HCT116 (cell line): ENCODE results near the gene CDC42BPA. TPM values are rescaled to one million over a fixed set of nuclear protein-coding genes. Genes with fewer than 3 reads are reported as not detected.

ENCODE experiments used
- ATAC-seq: fragments of 200-7000 bp; cut with Tn5 transposase; 2 replicates; pipeline ENCODE4 v1.9.1; 2020; ENCODE audit warnings: mild to moderate bottlenecking, moderate library complexity
- BruUV-seq: library from RNA; stranded (reverse); fragments of 400-500 nt; replicated peaks from 2 replicates; lab custom pipeline; 2021; lab: Mats Ljungman, UMichigan
- CTCF ChIA-PET: fragments of 300-600 bp; sonication (Branson Sonifier 250); formaldehyde crosslinking; loops from one replicate; lab custom pipeline; 2021; ENCODE audit warnings: antibody characterized with exemption; lab: Charles Lee
- POLR2A ChIA-PET: fragments of 300-600, 350-600 bp; sonication (Branson Sonifier 250); formaldehyde crosslinking; loops from one replicate; lab custom pipeline; 2021; ENCODE audit warnings: antibody characterized with exemption; lab: Charles Lee
- RAD21 ChIA-PET, 2 experiments: fragments of 300-600 bp; sonication (Branson Sonifier 250); formaldehyde crosslinking; loops; one replicate each; lab custom pipeline; 2023; ENCODE audit warnings: low total read pairs in 2 of 2; ENCODE audit not compliant: uncharacterized antibody in 2 of 2, unreplicated experiment in 2 of 2, low non-redundant PET in 1 of 2; lab: Charles Lee
- DNase-seq: peaks from one replicate; pipeline ENCODE4 v3.0.0-alpha.2; 2010; ENCODE audit warnings: low read depth, low spot score
- H2AFZ ChIP-seq: fragments of 200-600 bp; shearing (Covaris generic), sonication (generic); 2 replicates; pipeline ENCODE4 v1.6.1; 2017; ENCODE audit warnings: low read depth, mixed run types, mixed read lengths, antibody characterized with exemption, low read length; ENCODE audit not compliant: poor library complexity, severe bottlenecking
- H3K27ac ChIP-seq: 2 replicates; pipeline ENCODE4 v1.5.1; 2012; ENCODE audit warnings: low read depth, low read length
- H3K27me3 ChIP-seq: fragments of 200-600 bp; sonication (generic); 2 replicates; pipeline ENCODE4 v1.6.1; 2016; ENCODE audit warnings: mixed run types, low read length, mixed read lengths; ENCODE audit not compliant: insufficient read depth
- H3K36me3 ChIP-seq, 2 experiments: fragments of 200-500 bp in 1 of 2; fragments of 200-600 bp in 1 of 2; sonication (Bioruptor generic) in 1 of 2; sonication (generic) in 1 of 2; 2 replicates each; pipeline versions ENCODE4 v1.5.1 to v1.6.1; 2014 to 2016; ENCODE audit warnings: low read length in 2 of 2, inconsistent platforms in 1 of 2, mixed read lengths in 1 of 2, mixed run types in 1 of 2; ENCODE audit not compliant: insufficient read depth in 2 of 2, control insufficient read depth in 1 of 2
- H3K4me1 ChIP-seq, 2 experiments: fragments of 200-600 bp in 1 of 2; sonication (generic) in 1 of 2; 2 replicates each; pipeline versions ENCODE4 v1.5.1 to v1.6.1; 2012 to 2017; ENCODE audit warnings: low read length in 2 of 2, inconsistent platforms in 1 of 2, mild to moderate bottlenecking in 1 of 2, mixed read lengths in 1 of 2, mixed run types in 1 of 2, moderate library complexity in 1 of 2; ENCODE audit not compliant: insufficient read depth in 2 of 2, control insufficient read depth in 1 of 2
- H3K4me2 ChIP-seq: fragments of 200-600 bp; sonication (generic); 2 replicates; pipeline ENCODE4 v1.6.1; 2017; ENCODE audit warnings: mixed run types, low read length, mixed read lengths
- H3K4me3 ChIP-seq, 2 experiments: fragments of 200-600 bp in 1 of 2; sonication (generic) in 1 of 2; replicated peaks in 1 of 2; 2 replicates each; pipeline ENCODE4 v1.5.1; 2011 to 2016; ENCODE audit warnings: low read length in 2 of 2, control low read depth in 1 of 2, low read depth in 1 of 2, mild to moderate bottlenecking in 1 of 2, mixed read lengths in 1 of 2, mixed run types in 1 of 2
- H3K79me2 ChIP-seq: fragments of 200-600 bp; sonication (generic); 2 replicates; pipeline ENCODE4 v1.6.1; 2017; ENCODE audit warnings: mild to moderate bottlenecking, mixed run types, low read length, moderate library complexity, mixed read lengths; ENCODE audit not compliant: insufficient read depth
- H3K9ac ChIP-seq: fragments of 200-600 bp; sonication (generic); 2 replicates; pipeline ENCODE4 v1.6.1; 2016; ENCODE audit warnings: low read length, mixed read lengths
- H3K9me2 ChIP-seq: fragments of 200-600 bp; sonication (generic), shearing (Covaris generic); 2 replicates; pipeline ENCODE4 v1.6.1; 2017; ENCODE audit warnings: mixed run types, mild to moderate bottlenecking, moderate library complexity; ENCODE audit not compliant: insufficient read depth
- H3K9me3 ChIP-seq, 2 experiments: fragments of 200-500 bp in 1 of 2; fragments of 200-600 bp in 1 of 2; sonication (Bioruptor generic) in 1 of 2; sonication (generic) in 1 of 2; 2 replicates each; pipeline ENCODE4 v1.6.1; 2014 to 2017; ENCODE audit warnings: low read length in 2 of 2, mixed read lengths in 2 of 2, inconsistent platforms in 1 of 2, low read depth in 1 of 2, mild to moderate bottlenecking in 1 of 2, mixed run types in 1 of 2, moderate library complexity in 1 of 2; ENCODE audit not compliant: control insufficient read depth in 1 of 2, insufficient read depth in 1 of 2
- H4K20me1 ChIP-seq: fragments of 200-600 bp; sonication (generic), shearing (Covaris generic); 2 replicates; pipeline ENCODE4 v1.6.1; 2017; ENCODE audit warnings: mixed run types, mild to moderate bottlenecking, moderate library complexity; ENCODE audit not compliant: insufficient read depth
- CBX3 ChIP-seq: IDR thresholded peaks from 2 replicates; pipeline ENCODE4 v1.6.1; 2012; ENCODE audit warnings: low read depth
- CEBPB ChIP-seq: IDR thresholded peaks from 2 replicates; pipeline ENCODE4 v1.6.1; 2012; ENCODE audit warnings: low read depth
- EGR1 ChIP-seq: IDR thresholded peaks from 2 replicates; pipeline ENCODE4 v1.6.1; 2012; ENCODE audit warnings: low read depth
- ELF1 ChIP-seq: IDR thresholded peaks from 2 replicates; pipeline ENCODE4 v1.6.1; 2012; ENCODE audit warnings: low read depth, borderline replicate concordance
- EZH2 ChIP-seq: fragments of 200-600 bp; sonication (generic); IDR thresholded peaks from 2 replicates; pipeline ENCODE4 v1.6.1; 2017; ENCODE audit warnings: antibody characterized with exemption, mixed run types
- EZH2phosphoT487 ChIP-seq: fragments of 200-600 bp; IDR thresholded peaks from 2 replicates; pipeline ENCODE4 v1.6.1; 2018; ENCODE audit warnings: antibody characterized with exemption, borderline replicate concordance
- MAX ChIP-seq: IDR thresholded peaks from 2 replicates; pipeline ENCODE4 v1.6.1; 2012
- POLR2A ChIP-seq: IDR thresholded peaks from 2 replicates; pipeline ENCODE4 v1.7.0; 2011; ENCODE audit warnings: borderline replicate concordance; ENCODE audit not compliant: insufficient read depth, insufficient read length; ENCODE audit errors: extremely low read depth
- RAD21 ChIP-seq: IDR thresholded peaks from 2 replicates; pipeline ENCODE4 v1.6.1; 2012; ENCODE audit warnings: low read depth, mild to moderate bottlenecking
- REST ChIP-seq: IDR thresholded peaks from 2 replicates; pipeline ENCODE4 v1.6.1; 2012; ENCODE audit warnings: low read depth
- SIN3A ChIP-seq: IDR thresholded peaks from 2 replicates; pipeline ENCODE4 v1.6.1; 2012; ENCODE audit warnings: low read depth
- SP1 ChIP-seq: IDR thresholded peaks from 2 replicates; pipeline ENCODE4 v1.6.1; 2012; ENCODE audit warnings: low read depth
- SRF ChIP-seq: IDR thresholded peaks from 2 replicates; pipeline ENCODE4 v1.6.1; 2012; ENCODE audit warnings: low read depth
- YY1 ChIP-seq: IDR thresholded peaks from 2 replicates; pipeline ENCODE4 v1.6.1; 2011; ENCODE audit warnings: low read length, low read depth, moderate library complexity, mild to moderate bottlenecking; ENCODE audit not compliant: insufficient replicate concordance; ENCODE audit errors: extremely low read depth
- ZBTB33 ChIP-seq: IDR thresholded peaks from 2 replicates; pipeline ENCODE4 v1.6.1; 2011; ENCODE audit warnings: mild to moderate bottlenecking, low read length, moderate library complexity; ENCODE audit not compliant: insufficient replicate concordance; ENCODE audit errors: extremely low read depth
- ZFX ChIP-seq: fragments of 450-650 bp; IDR thresholded peaks from 2 replicates; pipeline ENCODE4 v1.6.1; 2017
- ZNF274 ChIP-seq: fragments of 200-500 bp; sonication (Bioruptor generic); IDR thresholded peaks from 2 replicates; pipeline ENCODE4 v1.6.1; 2014; ENCODE audit warnings: mild to moderate bottlenecking, low read depth, low read length, inconsistent platforms
- intact Hi-C: fragments of 100-400 bp; cut with micrococcal nuclease; formaldehyde crosslinking; loops from 2 replicates; pipeline ENCODE4 v1.10.0; 2022
- total RNA-seq: library from RNA; stranded (reverse); gene quantifications from one replicate; pipeline ENCODE4 v1.2.1, GENCODE V29; 2021; ENCODE audit not compliant: unreplicated experiment

The CDC42BPA gene
- total RNA-seq, 1 experiment from 2014 or later, result 44.0 TPM

- BruUV-seq, result no TSS peak
- peak; percentile 34; the same call in 1 of the 2 replicates for ATAC-seq
- Histone ChIP-seq H3K36me3 (no peaks in the 10 kb centered on the region), H4K20me1 (no peaks in the 10 kb centered on the region), H3K4me2 (no peak overlapping the region), H3K4me1 (no peaks in the 10 kb centered on the region), H3K27ac (no peak overlapping the region), H3K9ac (no peak overlapping the region), H3K79me2 (peaks cover 79% of the 10 kb centered on the region), H3K4me3 (no peak overlapping the region), H2AFZ (no peak overlapping the region), H3K27me3 (no peaks in the 10 kb centered on the region), H3K9me2 (no peaks in the 10 kb centered on the region), H3K9me3 (no peaks in the 10 kb centered on the region)
- POLR2A ChIA-PET, result no interaction called here
- RAD21 ChIA-PET, result no interaction called here
- CTCF ChIA-PET, result no interaction called here
- intact Hi-C loops, result no loop called here
- no peak for DNase-seq
- TF ChIP-seq ZNF274 (no peak), EZH2 (no peak), CBX3 (no peak), CEBPB (no peak), SRF (no peak), YY1 (no peak), REST (no peak), ZFX (no peak), EZH2phosphoT487 (no peak), RAD21 (no peak), EGR1 (no peak), SIN3A (no peak), ELF1 (no peak), ZBTB33 (no peak), MAX (no peak), SP1 (no peak), POLR2A (no peak)
Measured at GRCh38 chr1:227219715-227220292, 98.5 kb downstream of the CDC42BPA start.
